CD4-positive, alpha-beta T cell treated with Interleukin-10 for 1 hour (primary cell): Measurements from ENCODE around the gene LILRB4.
A peak's percentile ranks its signal among the peaks of the same experiment; 100 is the strongest.
"Not testable (repeated sequence)": the region's sequence is repeated elsewhere in the genome, so short reads cannot be mapped to it uniquely, and the experiment has no call there.

ENCODE experiments used
- DNase-seq: peaks from one replicate; pipeline ENCODE4 v3.0.0-alpha.2; 2020

LILRB4 gene

GRCh38 chr19:54662730-54663129 lies at the start of gene LILRB4:
TSS of gene LILRB4 (plus strand) at chr19:54662985. CDS start at chr19:54663034, 49 bp downstream.
- DNase-seq, result peak; percentile 16

- DNase-seq, result no peak
Measured at GRCh38 chr19:54614726-54615125, 48.1 kb upstream of the LILRB4 start.

- no peak for DNase-seq
Measured at GRCh38 chr19:54616057-54616456, 46.7 kb upstream of the LILRB4 start.

GRCh38 chr19:54616821-54617560 lies 45.8 kb upstream of the LILRB4 start:
- DNase-seq, result no peak

GRCh38 chr19:54620464-54620863 lies 42.3 kb upstream of the LILRB4 start:
- no peak for DNase-seq

GRCh38 chr19:54622431-54622830 lies 40.4 kb upstream of the LILRB4 start:
- no peak for DNase-seq

GRCh38 chr19:54624234-54624633 lies 38.6 kb upstream of the LILRB4 start:
- DNase-seq, result not testable (repeated sequence)

GRCh38 chr19:54624934-54625730 lies 37.7 kb upstream of the LILRB4 start:
- DNase-seq, result not testable (repeated sequence)

GRCh38 chr19:54626757-54627156 lies 36.0 kb upstream of the LILRB4 start:
- DNase-seq, result no peak

- not testable (repeated sequence) for DNase-seq
Measured at GRCh38 chr19:54627912-54628311, 34.9 kb upstream of the LILRB4 start.

GRCh38 chr19:54630262-54630661 lies 32.5 kb upstream of the LILRB4 start, which contains the start of gene LILRB1:
TSS of gene LILRB1 (plus strand) at chr19:54630484. CDS start at chr19:54631074, 590 bp downstream.
- not testable (repeated sequence) for DNase-seq

- no peak for DNase-seq
Measured at GRCh38 chr19:54630782-54631181, 32.0 kb upstream of the LILRB4 start.

GRCh38 chr19:54631489-54632337 lies 31.1 kb upstream of the LILRB4 start:
- DNase-seq, result not testable (repeated sequence)

- DNase-seq, result not testable (repeated sequence)
Measured at GRCh38 chr19:54632517-54632916, 30.3 kb upstream of the LILRB4 start.

- no peak for DNase-seq
Measured at GRCh38 chr19:54633401-54633800, 29.4 kb upstream of the LILRB4 start.

GRCh38 chr19:54636081-54636480 lies 26.7 kb upstream of the LILRB4 start:
- DNase-seq, result not testable (repeated sequence)

GRCh38 chr19:54638683-54639082 lies 24.1 kb upstream of the LILRB4 start:
- no peak for DNase-seq

GRCh38 chr19:54642953-54643352 lies 19.8 kb upstream of the LILRB4 start:
- DNase-seq, result not testable (repeated sequence)

- DNase-seq, result not testable (repeated sequence)
Measured at GRCh38 chr19:54643583-54643982, 19.2 kb upstream of the LILRB4 start.

GRCh38 chr19:54644056-54644455 lies 18.7 kb upstream of the LILRB4 start:
- no peak for DNase-seq

GRCh38 chr19:54646331-54646841 lies 16.4 kb upstream of the LILRB4 start:
- DNase-seq, result no peak

GRCh38 chr19:54648129-54648528 lies 14.7 kb upstream of the LILRB4 start:
- DNase-seq, result no peak
